H9 (cell line): ENCODE results near the gene SRC. TPM values are rescaled to one million over a fixed set of nuclear protein-coding genes. Genes with fewer than 3 reads are reported as not detected.

Experiments used
- DNase-seq: peaks from one replicate; pipeline ENCODE4 v3.0.0-alpha.2; 2017
- H2AFZ ChIP-seq: one replicate; pipeline ENCODE4 v1.6.1; 2013; ENCODE audit warnings: mild to moderate bottlenecking, low read length, control low read depth, moderate library complexity
- H2AK5ac ChIP-seq: 2 replicates; pipeline ENCODE4 v1.6.1; 2013; ENCODE audit warnings: low read length, control low read depth, mixed read lengths; ENCODE audit not compliant: insufficient read length
- H2BK120ac ChIP-seq: one replicate; pipeline ENCODE4 v1.6.1; 2013; ENCODE audit warnings: low read depth, mild to moderate bottlenecking, low read length, control low read depth, inconsistent platforms; ENCODE audit not compliant: poor library complexity, severe bottlenecking
- H2BK12ac ChIP-seq: 2 replicates; pipeline ENCODE4 v1.6.1; 2013; ENCODE audit warnings: low read length, control low read depth, mixed read lengths, low read depth; ENCODE audit not compliant: insufficient read length
- H2BK15ac ChIP-seq: 2 replicates; pipeline ENCODE4 v1.6.1; 2013; ENCODE audit warnings: low read depth, low read length, control low read depth
- H2BK20ac ChIP-seq: one replicate; pipeline ENCODE4 v1.6.1; 2013; ENCODE audit warnings: low read depth, mild to moderate bottlenecking, low read length, control low read depth, inconsistent platforms; ENCODE audit not compliant: poor library complexity, severe bottlenecking
- H2BK5ac ChIP-seq: 2 replicates; pipeline ENCODE4 v1.6.1; 2013; ENCODE audit warnings: low read length, control low read depth, mixed read lengths; ENCODE audit not compliant: insufficient read length
- H3K14ac ChIP-seq: 2 replicates; pipeline ENCODE4 v1.6.1; 2013; ENCODE audit warnings: low read length, control low read depth; ENCODE audit not compliant: insufficient read depth
- H3K18ac ChIP-seq: 2 replicates; pipeline ENCODE4 v1.6.1; 2013; ENCODE audit warnings: low read depth, mild to moderate bottlenecking, mixed read lengths, low read length, control low read depth; ENCODE audit not compliant: insufficient read length
- H3K23ac ChIP-seq: 2 replicates; pipeline ENCODE4 v1.6.1; 2013; ENCODE audit warnings: low read length, control low read depth, mixed read lengths, low read depth; ENCODE audit not compliant: insufficient read length
- H3K23me2 ChIP-seq: 2 replicates; pipeline ENCODE4 v1.6.1; 2013; ENCODE audit warnings: low read depth, mild to moderate bottlenecking, mixed read lengths, low read length, control low read depth; ENCODE audit not compliant: insufficient read length, poor library complexity, severe bottlenecking
- H3K27ac ChIP-seq: 2 replicates; pipeline ENCODE4 v1.5.1; 2013; ENCODE audit warnings: low read length, control low read depth, mixed read lengths, low read depth; ENCODE audit not compliant: insufficient read length
- H3K27me3 ChIP-seq: 2 replicates; pipeline ENCODE4 v1.6.1; 2013; ENCODE audit warnings: low read length, control low read depth, inconsistent platforms; ENCODE audit not compliant: insufficient read depth
- H3K4ac ChIP-seq: 2 replicates; pipeline ENCODE4 v1.6.1; 2013; ENCODE audit warnings: low read depth, mild to moderate bottlenecking, control low read depth, inconsistent platforms, low read length, moderate library complexity
- H3K4me1 ChIP-seq: 2 replicates; pipeline ENCODE4 v1.6.1; 2013; ENCODE audit warnings: low read length, control low read depth, inconsistent platforms; ENCODE audit not compliant: insufficient read depth
- H3K4me2 ChIP-seq: 2 replicates; pipeline ENCODE4 v1.6.1; 2013; ENCODE audit warnings: low read length, control low read depth, mixed read lengths; ENCODE audit not compliant: insufficient read length, insufficient read depth
- H3K56ac ChIP-seq: 2 replicates; pipeline ENCODE4 v1.6.1; 2013; ENCODE audit warnings: low read depth, mild to moderate bottlenecking, mixed read lengths, low read length, control low read depth; ENCODE audit not compliant: insufficient read length
- H3K79me1 ChIP-seq: 2 replicates; pipeline ENCODE4 v1.6.1; 2013; ENCODE audit warnings: low read depth, mild to moderate bottlenecking, moderate library complexity, low read length, control low read depth, inconsistent platforms; ENCODE audit not compliant: insufficient read depth, poor library complexity, severe bottlenecking
- H3K79me2 ChIP-seq: 2 replicates; pipeline ENCODE4 v1.6.1; 2013; ENCODE audit warnings: low read length, control low read depth, inconsistent platforms; ENCODE audit not compliant: insufficient read depth
- H3K9ac ChIP-seq: 2 replicates; pipeline ENCODE4 v1.6.1; 2013; ENCODE audit warnings: low read length, control low read depth, mixed read lengths; ENCODE audit not compliant: insufficient read length; ENCODE audit errors: extremely low read depth
- H3K9me3 ChIP-seq: one replicate; pipeline ENCODE4 v1.6.1; 2013; ENCODE audit warnings: low read depth, low read length, inconsistent platforms; ENCODE audit not compliant: control insufficient read depth
- H3T11ph ChIP-seq: one replicate; pipeline ENCODE4 v1.6.1; 2013; ENCODE audit warnings: mild to moderate bottlenecking, low read length, control low read depth, inconsistent platforms
- H4K20me1 ChIP-seq: one replicate; pipeline ENCODE4 v1.6.1; 2013; ENCODE audit not compliant: control insufficient read depth, insufficient read length, insufficient read depth
- H4K5ac ChIP-seq: 2 replicates; pipeline ENCODE4 v1.6.1; 2013; ENCODE audit warnings: low read depth, mild to moderate bottlenecking, mixed read lengths, low read length, control low read depth; ENCODE audit not compliant: insufficient read length
- H4K8ac ChIP-seq: replicated peaks from 2 replicates; pipeline ENCODE4 v1.6.1; 2013; ENCODE audit warnings: low read length, control low read depth, mixed read lengths, low read depth; ENCODE audit not compliant: insufficient read length
- H4K91ac ChIP-seq: 2 replicates; pipeline ENCODE4 v1.6.1; 2013; ENCODE audit warnings: low read depth, mild to moderate bottlenecking, moderate library complexity, mixed read lengths, low read length, control low read depth; ENCODE audit not compliant: insufficient read length
- H3K27ac Mint-ChIP-seq, 3 experiments: 2 replicates in 2 of 3; 3 replicates in 1 of 3; pipeline ENCODE4 v1.8.0; 2020 to 2021; ENCODE audit warnings: mixed read lengths in 3 of 3, mild to moderate bottlenecking in 1 of 3, moderate library complexity in 1 of 3
- H3K27me3 Mint-ChIP-seq: 2 replicates; pipeline ENCODE4 v1.8.0; 2021; ENCODE audit warnings: low read depth, mild to moderate bottlenecking, moderate library complexity, mixed read lengths
- H3K36me3 Mint-ChIP-seq, 3 experiments: 2 replicates in 2 of 3; 3 replicates in 1 of 3; pipeline ENCODE4 v1.8.0; 2020 to 2021; ENCODE audit warnings: low read depth in 3 of 3, mixed read lengths in 3 of 3; ENCODE audit not compliant: insufficient read depth in 1 of 3
- H3K4me1 Mint-ChIP-seq, 2 experiments: 2 replicates each; pipeline ENCODE4 v1.8.0; 2020; ENCODE audit warnings: mixed read lengths in 2 of 2
- H3K4me3 Mint-ChIP-seq, 2 experiments: 2 replicates in 1 of 2; 3 replicates in 1 of 2; pipeline ENCODE4 v1.8.0; 2020 to 2021; ENCODE audit warnings: mild to moderate bottlenecking in 2 of 2, mixed read lengths in 2 of 2, moderate library complexity in 1 of 2
- H3K9me3 Mint-ChIP-seq, 2 experiments: 2 replicates in 1 of 2; 3 replicates in 1 of 2; pipeline ENCODE4 v1.8.0; 2020; ENCODE audit warnings: mild to moderate bottlenecking in 2 of 2, mixed read lengths in 2 of 2, moderate library complexity in 1 of 2
- CTCF ChIP-seq: fragments of 200-600 bp; sonication (generic); conservative IDR thresholded peaks from 3 replicates; pipeline ENCODE4 v1.8.0; 2021; ENCODE audit warnings: antibody characterized with exemption, mild to moderate bottlenecking
- WGBS: extraction: QIAGEN DNeasy Blood & Tissue Kit; methylation state at CpG from one replicate; pipeline ENCODE4 v1.1.7; 2013; ENCODE audit warnings: missing lambda C conversion rate, low lambda C conversion rate, mixed read lengths; ENCODE audit not compliant: insufficient read length; ENCODE audit errors: extremely low coverage; 5-methylcytosine and 5-hydroxymethylcytosine counted together
- total RNA-seq: library from RNA; stranded (reverse); gene quantifications from 2 replicates; pipeline ENCODE4 v1.2.1, GENCODE V29; 2021

Gene SRC
- total RNA-seq, 1 experiment from 2014 or later = 44.5 TPM

- no peak overlapping the region for H4K5ac ChIP-seq
- H3K56ac ChIP-seq = no peak overlapping the region
- no peaks in the 10 kb centered on the region for H3K27me3 ChIP-seq
- no peak for DNase-seq
- TF ChIP-seq CTCF = no peak
- H4K8ac ChIP-seq = no peak overlapping the region
- H2AK5ac ChIP-seq = no peak overlapping the region
- no peak overlapping the region for H4K91ac ChIP-seq
- no CpG with 5 or more reads among the region's 7 CpGs for WGBS
- H2BK15ac ChIP-seq = no peak overlapping the region
- Mint-ChIP-seq H3K9me3 (no peaks in the 10 kb centered on the region), H3K4me1 (peaks cover 23 to 24% of the 10 kb centered on the region in 2 experiments), H3K36me3 (peaks cover 2 to 27% (median 12%) of the 10 kb centered on the region in 3 experiments; a peak in 5 of 7 replicates), H3K4me3 (no peak overlapping the region), H3K27ac (peak overlapping the region in 1 of 3 experiments; percentile 61; a peak in 2 of 7 replicates), H3K27me3 (no peaks in the 10 kb centered on the region)
- H2BK120ac ChIP-seq = no peak overlapping the region
- peaks cover 2% of the 10 kb centered on the region; the same call in 1 of the 2 replicates for H3K79me2 ChIP-seq
- no peak overlapping the region for H2BK20ac ChIP-seq
- H3K79me1 ChIP-seq = no peaks in the 10 kb centered on the region
- no peak overlapping the region for H3K27ac ChIP-seq
- no peak overlapping the region for H3K4me2 ChIP-seq
- H3K18ac ChIP-seq = no peak overlapping the region
- no peaks in the 10 kb centered on the region for H4K20me1 ChIP-seq
- no peak overlapping the region for H3T11ph ChIP-seq
- H3K14ac ChIP-seq = no peak overlapping the region
- no peak overlapping the region for H2BK5ac ChIP-seq
- no peak overlapping the region for H2BK12ac ChIP-seq
- H3K9ac ChIP-seq = no peak overlapping the region
- H3K23ac ChIP-seq = no peak overlapping the region
- H3K4ac ChIP-seq = no peak overlapping the region
- H3K4me1 ChIP-seq = peaks cover 2% of the 10 kb centered on the region; the same call in 1 of the 2 replicates
- no peaks in the 10 kb centered on the region for H3K23me2 ChIP-seq
- H2AFZ ChIP-seq = no peak overlapping the region
- H3K9me3 ChIP-seq = no peaks in the 10 kb centered on the region
Measured at GRCh38 chr20:37350649-37351574, 5.0 kb downstream of the SRC start.
